ENCODE measurements around the gene TUBB8B.
"Not testable (repeated sequence)": the region's sequence is repeated elsewhere in the genome, so short reads cannot be mapped to it uniquely, and the experiment has no call there.

Gene TUBB8B

DNA sequence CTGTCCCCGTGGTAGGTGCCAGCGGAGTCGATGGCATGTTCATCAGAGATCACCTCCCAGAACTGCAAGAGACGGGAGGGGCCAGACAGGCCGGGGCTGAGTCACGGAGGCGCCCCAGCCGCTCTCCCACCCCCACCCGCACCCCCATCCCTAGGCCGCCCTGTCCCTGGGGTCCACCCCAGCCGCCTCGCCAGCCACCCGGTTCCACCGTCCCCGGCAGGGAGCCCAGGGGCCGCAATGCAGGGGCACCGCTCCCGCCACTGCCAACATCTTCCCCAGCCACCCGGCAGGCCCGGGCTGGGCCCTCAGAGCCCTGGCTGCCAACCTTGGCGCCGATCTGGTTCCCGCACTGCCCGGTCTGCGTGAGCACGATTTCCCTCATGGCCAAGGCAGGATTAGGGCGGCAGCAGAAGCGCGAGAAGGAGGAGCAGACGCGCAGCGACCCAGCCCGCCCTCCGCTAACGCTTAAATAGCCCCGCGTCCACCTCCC lies at the start of gene TUBB8B:
Gene TUBB8B (minus strand): TSS at position 440 of the 490 bp plus-strand sequence. CDS start 58 bp downstream, at position 382.
- not testable (repeated sequence) for DNase-seq (ENCODE audit: low read depth, low spot score)

DNA sequence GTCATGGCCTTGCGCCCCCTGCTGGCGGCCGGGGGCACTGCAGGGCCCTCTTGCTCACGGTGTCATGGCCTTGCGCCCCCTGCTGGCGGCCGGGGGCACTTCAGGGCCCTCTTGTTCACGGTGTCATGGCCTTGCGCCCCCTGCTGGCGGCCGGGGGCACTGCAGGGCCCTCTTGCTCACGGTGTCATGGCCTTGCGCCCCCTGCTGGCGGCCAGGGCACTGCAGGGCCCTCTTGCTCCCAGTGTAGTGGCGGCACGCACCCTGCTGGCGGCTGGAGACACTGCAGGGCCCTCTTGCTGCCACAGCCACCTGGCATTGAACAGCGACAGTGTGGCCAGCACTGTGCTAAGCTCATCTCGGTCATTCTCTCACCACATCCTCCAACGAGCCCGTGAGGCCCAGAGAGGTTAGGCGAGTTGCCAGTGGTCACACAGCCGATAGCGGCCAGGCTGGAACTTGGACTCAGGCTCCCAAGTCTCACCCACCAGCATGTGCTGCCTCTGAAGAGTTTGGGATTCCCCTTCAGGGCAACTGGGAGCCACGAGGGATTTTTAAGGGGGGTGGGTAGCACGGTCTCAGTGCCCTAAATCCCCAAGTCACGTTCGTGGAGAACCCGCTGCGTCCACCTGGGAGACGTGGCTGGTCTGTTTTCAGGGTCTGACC lies 48.0 kb upstream of the TUBB8B start:
- DNase-seq (ENCODE audit: low read depth, low spot score), result not testable (repeated sequence)

DNA sequence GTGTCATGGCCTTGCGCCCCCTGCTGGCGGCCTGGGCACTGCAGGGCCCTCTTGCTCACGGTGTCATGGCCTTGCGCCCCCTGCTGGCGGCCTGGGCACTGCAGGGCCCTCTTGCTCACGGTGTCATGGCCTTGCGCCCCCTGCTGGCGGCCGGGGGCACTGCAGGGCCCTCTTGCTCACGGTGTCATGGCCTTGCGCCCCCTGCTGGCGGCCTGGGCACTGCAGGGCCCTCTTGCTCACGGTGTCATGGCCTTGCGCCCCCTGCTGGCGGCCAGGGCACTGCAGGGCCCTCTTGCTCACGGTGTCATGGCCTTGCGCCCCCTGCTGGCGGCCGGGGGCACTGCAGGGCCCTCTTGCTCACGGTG lies 47.3 kb upstream of the TUBB8B start:
- not testable (repeated sequence) for DNase-seq (ENCODE audit: low read depth, low spot score)

DNA sequence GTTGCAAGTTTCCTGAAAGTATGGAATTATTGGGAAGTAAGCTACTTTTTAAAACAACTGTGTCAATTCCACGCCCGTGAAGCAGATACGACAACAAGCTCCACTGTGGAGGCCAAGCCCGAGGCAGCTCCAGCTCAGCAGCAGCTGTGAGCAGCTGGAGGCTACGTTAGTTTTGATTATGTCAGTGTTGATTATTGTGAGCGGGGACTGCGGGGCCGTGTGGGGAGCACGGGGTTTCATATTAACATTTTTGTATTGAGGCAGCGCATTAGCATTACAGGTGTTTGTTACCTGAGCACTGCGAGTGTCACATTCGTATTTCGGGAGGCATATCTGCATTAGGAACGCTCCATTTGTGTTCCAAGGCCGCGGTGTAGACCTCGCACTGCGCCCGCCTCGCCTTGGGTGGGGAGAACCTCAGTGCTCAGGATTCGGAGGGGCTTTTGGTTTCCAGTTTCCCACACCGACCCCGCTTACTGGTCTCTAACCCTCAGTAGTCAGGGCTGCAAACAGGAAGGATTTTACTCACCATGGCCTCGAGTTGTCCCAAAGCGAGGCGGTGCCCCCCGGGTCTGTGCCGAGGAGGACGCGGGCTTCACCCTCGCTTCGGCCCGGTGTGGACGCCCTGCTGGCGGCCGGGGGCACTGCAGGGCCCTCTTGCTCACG lies 46.8 kb upstream of the TUBB8B start:
- DNase-seq (ENCODE audit: low read depth, low spot score), result not testable (repeated sequence)

DNA sequence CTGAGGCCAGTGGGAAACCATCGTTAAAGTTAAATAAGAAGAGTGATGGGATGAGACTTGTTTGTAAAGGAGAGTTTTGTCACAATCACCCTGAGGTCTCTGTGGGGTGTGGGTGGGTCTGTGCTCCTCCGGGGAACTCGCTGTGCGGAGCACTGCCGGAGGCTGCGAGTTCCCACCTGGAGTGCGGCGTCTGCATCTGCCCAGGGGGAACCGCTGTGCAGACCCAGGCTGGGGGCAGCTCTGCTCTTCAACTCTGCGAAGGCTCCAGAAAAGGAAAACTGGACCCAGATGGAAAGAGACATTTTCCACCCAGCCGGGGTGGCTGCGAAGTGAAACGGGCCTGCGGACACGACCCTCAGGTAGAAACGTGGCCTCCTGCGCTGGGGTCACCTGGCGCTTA lies 46.2 kb upstream of the TUBB8B start:
- DNase-seq (ENCODE audit: low read depth, low spot score), result not testable (repeated sequence)

GRCh38 chr18:93897-94408 lies 44.5 kb upstream of the TUBB8B start:
- DNase-seq (ENCODE audit: low read depth, low spot score), result not testable (repeated sequence)

DNA sequence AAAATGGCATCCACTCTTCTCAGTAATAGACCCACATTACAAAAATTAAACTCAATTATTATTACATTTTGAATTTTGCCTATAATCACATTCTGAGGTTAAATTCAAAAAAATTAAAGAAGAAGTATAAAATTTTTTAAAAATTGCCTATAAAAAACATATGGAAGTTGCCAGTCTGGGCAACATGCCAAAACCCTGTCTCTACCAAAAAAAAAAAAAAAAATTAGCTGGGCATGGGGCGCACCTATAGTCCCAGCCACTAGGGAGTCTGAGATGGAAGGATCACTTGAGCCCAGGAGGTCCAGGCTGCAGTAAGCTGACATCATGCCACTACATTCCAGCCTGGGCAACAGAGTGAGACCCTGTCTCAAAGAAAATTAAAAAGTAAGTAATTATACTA lies 42.1 kb upstream of the TUBB8B start:
- DNase-seq (ENCODE audit: low read depth, low spot score), result not testable (repeated sequence)

DNA sequence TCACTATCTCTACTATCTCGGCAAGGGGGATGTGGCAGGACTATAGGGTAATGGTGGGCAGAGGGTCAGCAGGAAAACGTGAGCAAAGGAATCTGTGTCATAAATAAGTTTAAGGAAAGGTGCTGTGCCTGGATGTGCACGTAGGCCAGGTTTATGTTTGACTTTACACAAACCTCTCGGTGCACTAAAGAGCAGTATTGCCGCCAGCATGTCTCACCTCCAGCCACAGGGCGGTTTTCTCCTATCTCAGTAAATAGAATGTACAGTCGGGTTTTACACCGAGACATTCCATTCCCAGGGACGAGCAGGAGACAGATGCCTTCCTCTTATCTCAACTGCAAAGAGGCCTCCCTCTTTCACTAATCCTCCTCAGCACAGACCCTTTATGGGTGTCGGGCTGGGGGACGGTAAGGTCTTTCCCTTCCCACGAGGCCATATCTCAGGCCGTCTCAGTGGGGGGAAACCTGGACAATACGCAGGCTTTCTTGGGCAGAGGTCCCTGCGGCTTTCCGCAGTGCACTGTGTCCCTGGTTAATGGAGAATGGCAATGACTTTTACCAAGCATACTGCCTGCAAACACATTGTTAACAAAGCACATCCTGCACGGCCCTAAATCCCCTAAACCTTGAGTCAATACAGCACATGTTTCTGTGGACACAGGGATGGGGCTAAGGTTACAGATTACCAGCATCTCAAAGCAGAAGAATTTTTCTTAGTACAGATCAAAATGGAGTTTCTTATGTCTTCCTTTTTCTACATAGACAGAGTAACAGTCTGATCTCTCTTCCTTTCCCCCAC lies 41.2 kb upstream of the TUBB8B start:
- DNase-seq (ENCODE audit: low read depth, low spot score), result not testable (repeated sequence)

GRCh38 chr18:89124-89523 lies 39.7 kb upstream of the TUBB8B start:
- DNase-seq (ENCODE audit: low read depth, low spot score), result not testable (repeated sequence)

GRCh38 chr18:84801-85200 lies 35.4 kb upstream of the TUBB8B start:
- not testable (repeated sequence) for DNase-seq (ENCODE audit: low read depth, low spot score)

- DNase-seq (ENCODE audit: low read depth, low spot score), result not testable (repeated sequence)
These were observed 33.3 kb upstream of the TUBB8B start for GRCh38 chr18:82626-83209.

GRCh38 chr18:80881-81280 lies 31.5 kb upstream of the TUBB8B start:
- DNase-seq (ENCODE audit: low read depth, low spot score), result not testable (repeated sequence)

- DNase-seq (ENCODE audit: low read depth, low spot score), result not testable (repeated sequence)
These were observed 30.8 kb upstream of the TUBB8B start for GRCh38 chr18:80202-80601.

DNA sequence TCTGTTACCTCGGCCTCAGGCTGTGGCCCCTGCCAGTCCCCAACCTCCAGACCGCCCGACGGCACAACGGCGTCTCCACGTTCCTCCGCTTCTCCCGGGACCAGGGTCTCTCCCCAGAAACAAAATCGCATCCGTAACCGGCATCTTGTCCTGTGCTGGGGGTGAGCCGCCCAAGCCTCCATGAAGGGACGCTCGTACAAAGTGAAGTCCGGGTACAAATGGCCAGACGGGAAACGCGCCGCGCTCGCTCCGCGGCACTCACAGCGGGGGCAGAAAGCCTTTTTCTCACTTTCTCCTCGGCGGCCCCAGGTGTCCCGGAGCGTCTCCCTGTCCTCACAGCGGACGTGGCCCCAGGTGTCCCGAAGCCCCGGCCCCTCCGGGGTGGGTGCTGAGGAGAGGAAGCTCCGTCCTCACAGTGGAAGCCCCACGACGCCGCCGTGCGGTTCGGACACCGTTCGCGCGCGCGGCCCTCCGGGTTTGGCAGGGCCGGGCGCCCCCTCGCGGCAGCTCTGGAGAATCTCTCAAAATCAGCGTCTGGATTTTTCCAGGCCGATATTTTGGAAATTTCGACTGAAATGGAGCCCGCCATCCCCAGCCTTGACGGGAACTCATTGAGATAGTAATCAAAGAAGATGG lies 26.2 kb upstream of the TUBB8B start:
- DNase-seq (ENCODE audit: low read depth, low spot score), result not testable (repeated sequence)

DNA sequence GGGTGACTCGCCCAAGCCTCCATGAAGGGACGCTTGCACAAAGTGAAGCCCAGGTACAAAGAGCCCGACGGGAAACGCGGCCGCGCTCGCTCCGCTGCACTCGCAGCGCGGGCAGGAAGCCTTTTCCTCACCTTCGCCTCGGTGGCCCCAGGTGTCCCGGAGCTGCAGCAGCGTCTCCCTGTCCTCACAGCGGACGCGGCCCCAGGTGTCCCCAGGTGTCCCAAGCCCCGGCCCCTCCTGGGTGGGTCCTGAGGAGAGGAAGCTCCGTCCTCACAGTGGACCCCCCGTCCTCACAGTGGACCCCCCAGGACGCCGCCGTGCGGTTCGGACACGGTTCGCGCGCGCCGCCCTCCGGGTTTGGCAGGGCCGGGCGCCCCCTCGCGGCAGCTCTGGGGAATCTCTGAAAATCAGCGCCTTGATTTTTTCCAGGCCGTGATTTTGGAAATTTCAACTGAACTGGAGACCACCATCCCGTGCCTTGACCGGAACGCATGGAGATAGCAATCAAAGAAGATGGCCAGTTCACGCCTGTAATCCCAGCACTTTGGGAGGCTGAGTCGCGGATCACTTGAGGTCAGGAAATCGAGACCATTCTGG lies 23.9 kb upstream of the TUBB8B start:
- DNase-seq (ENCODE audit: low read depth, low spot score), result not testable (repeated sequence)

- DNase-seq (ENCODE audit: low read depth, low spot score), result not testable (repeated sequence)
These were observed 18.3 kb upstream of the TUBB8B start for GRCh38 chr18:67701-68100.

DNA sequence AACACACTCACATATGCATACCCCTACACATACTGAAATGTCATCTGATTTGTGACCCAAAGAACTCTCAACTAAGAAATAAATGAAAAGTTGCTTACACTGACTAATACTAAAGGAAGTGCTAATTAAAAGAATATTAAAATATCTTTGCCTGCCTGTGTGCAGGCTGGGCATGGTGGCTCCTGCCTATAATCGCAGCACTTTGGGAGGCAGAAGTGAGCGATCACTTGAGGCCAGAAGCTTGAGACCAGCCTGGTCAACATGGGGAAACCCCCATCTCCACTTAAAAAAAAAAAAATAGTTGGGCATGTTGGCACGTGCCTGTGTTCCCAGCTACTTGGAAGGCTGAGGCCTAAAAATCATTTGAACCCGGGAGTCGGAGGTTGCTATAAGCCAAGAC lies 14.9 kb upstream of the TUBB8B start:
- DNase-seq (ENCODE audit: low read depth, low spot score), result not testable (repeated sequence)

DNA sequence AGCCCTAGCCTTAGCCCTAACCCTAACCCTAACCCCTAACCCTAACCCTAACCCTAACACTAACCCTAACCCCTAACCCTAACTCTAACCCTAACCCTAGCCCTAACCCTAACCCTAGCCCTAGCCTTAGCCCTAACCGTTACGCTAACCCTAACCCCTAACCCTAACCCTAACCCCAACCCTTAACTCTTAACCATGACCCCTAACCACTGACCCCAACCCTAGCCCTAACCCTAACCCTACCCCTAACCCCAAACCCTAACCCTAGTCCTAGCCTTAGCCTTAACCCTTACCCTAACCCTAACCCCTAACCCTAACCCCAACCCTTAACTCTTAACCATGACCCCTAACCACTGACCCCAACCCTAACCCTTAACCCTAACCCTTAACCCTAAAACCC lies 14.2 kb upstream of the TUBB8B start:
- not testable (repeated sequence) for DNase-seq (ENCODE audit: low read depth, low spot score)

DNA sequence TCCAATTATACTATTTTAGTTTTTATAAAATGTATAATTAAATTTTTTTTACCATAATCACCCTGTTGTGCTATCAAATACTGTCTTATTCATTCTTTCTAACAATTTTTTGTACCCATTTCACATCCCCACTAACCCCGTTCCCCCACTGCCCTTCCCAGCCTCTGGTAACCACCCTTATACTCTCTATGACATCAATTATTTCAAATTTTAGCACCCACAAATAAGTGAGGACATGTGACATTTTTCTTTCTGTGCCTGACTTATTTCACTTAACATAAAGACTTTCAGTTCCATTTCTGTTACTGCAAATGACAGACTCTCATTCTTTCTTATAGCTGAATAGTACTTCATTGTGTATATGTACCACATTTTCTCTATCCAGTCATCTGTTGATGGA lies 5.0 kb upstream of the TUBB8B start:
- not testable (repeated sequence) for DNase-seq (ENCODE audit: low read depth, low spot score)

GRCh38 chr18:48696-49095 lies 719 bp downstream of the TUBB8B start:
- DNase-seq (ENCODE audit: low read depth, low spot score), result not testable (repeated sequence)

DNA sequence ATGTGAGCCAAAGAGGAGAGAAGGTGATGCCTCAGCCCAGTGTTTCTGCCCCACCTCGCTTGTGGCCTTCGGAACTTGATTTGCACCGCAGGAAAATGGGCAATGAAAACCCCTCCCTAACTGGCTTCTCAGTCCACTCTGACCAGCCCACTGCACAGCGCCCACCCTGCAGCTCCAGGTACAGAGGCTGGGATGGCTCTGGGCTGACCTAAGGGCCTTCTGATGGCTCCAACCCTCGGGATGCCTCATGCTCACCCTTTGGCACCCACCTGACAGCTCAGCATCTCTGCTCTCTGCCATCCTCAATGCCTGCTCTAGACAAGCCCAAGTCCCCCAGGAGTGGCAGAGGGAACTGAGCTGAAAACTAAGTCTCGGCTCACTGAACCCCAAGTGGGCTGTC lies 36.2 kb downstream of the TUBB8B start:
- not testable (repeated sequence) for DNase-seq (ENCODE audit: low read depth, low spot score)
